Testis (tissue), 2 donors: ENCODE measurements around the gene UCN.

Experiments used
- POLR2A ChIP-seq: fragments of 450-650 bp; IDR thresholded peaks from one replicate; pipeline ENCODE4 v1.6.1; 2017; ENCODE audit warnings: antibody characterized with exemption, mild to moderate bottlenecking, moderate library complexity
- TF ChIP-seq, protein P1 (sequence below), 3 experiments: fragments of 450-650 bp in 2 of 3; fragments of 200-600 bp in 1 of 3; sonication (generic) in 1 of 3; IDR thresholded peaks; one replicate each; pipeline ENCODE4 v1.5.1; 2016 to 2019; ENCODE audit warnings: antibody characterized with exemption in 3 of 3, mild to moderate bottlenecking in 2 of 3, moderate library complexity in 1 of 3

DNA sequence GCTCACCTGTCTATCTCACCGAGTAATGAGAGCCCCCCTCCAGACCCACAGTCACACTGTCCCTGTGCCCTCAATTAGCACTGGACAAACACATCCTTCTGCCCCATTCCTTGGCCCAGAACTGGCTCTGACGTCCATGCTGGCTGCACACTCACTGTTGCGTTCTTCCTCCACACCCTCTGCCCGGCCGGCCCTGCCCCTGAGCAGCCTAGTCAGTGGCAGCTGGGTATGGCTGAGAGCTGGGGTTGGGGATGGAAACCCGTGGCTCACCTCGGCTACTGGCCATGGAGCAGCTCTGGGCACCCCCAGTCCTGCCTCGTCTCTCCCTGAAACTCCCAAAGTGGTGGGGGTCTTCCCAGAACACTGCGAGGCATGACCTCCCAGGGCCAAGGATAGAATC is 6.5 kb upstream of the UCN start:
- TF ChIP-seq, protein P1, sequence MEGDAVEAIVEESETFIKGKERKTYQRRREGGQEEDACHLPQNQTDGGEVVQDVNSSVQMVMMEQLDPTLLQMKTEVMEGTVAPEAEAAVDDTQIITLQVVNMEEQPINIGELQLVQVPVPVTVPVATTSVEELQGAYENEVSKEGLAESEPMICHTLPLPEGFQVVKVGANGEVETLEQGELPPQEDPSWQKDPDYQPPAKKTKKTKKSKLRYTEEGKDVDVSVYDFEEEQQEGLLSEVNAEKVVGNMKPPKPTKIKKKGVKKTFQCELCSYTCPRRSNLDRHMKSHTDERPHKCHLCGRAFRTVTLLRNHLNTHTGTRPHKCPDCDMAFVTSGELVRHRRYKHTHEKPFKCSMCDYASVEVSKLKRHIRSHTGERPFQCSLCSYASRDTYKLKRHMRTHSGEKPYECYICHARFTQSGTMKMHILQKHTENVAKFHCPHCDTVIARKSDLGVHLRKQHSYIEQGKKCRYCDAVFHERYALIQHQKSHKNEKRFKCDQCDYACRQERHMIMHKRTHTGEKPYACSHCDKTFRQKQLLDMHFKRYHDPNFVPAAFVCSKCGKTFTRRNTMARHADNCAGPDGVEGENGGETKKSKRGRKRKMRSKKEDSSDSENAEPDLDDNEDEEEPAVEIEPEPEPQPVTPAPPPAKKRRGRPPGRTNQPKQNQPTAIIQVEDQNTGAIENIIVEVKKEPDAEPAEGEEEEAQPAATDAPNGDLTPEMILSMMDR (IDR thresholded peaks at IDR 0.05) = no peak
- no peak for TF ChIP-seq POLR2A
